Left ventricle myocardium inferior (tissue), 1 donor: ENCODE results near the gene RAPGEF2. TPM values are rescaled to one million over a fixed set of nuclear protein-coding genes. Genes with fewer than 3 reads are reported as not detected.

Experiments
- DNase-seq: peaks from one replicate; pipeline ENCODE4 v3.0.0-alpha.2; 2020
- H3K27ac ChIP-seq: fragments of 200-600 bp; replicated peaks from 2 replicates; pipeline ENCODE4 v1.8.0; 2021
- H3K27me3 ChIP-seq: fragments of 200-600 bp; 2 replicates; pipeline ENCODE4 v1.8.0; 2021; ENCODE audit warnings: low read depth
- H3K36me3 ChIP-seq: fragments of 200-600 bp; 2 replicates; pipeline ENCODE4 v1.8.0; 2021
- H3K4me1 ChIP-seq: fragments of 200-600 bp; 2 replicates; pipeline ENCODE4 v1.8.0; 2021
- H3K4me3 ChIP-seq: fragments of 200-600 bp; 2 replicates; pipeline ENCODE4 v1.8.0; 2021; ENCODE audit warnings: mild to moderate bottlenecking, moderate library complexity
- H3K9me3 ChIP-seq: fragments of 200-600 bp; replicated peaks from 2 replicates; pipeline ENCODE4 v1.8.0; 2021
- intact Hi-C: fragments of 100-400 bp; cut with micrococcal nuclease; formaldehyde crosslinking; loops from one replicate; pipeline ENCODE4 v1.11.0; 2022
- total RNA-seq: library from RNA; stranded (reverse); fragmentation: NEBNext Ultra II Directional; extraction: Animal tissue kit (Norgen Biotek cat#: 25700); gene quantifications from one replicate; pipeline ENCODE4 v1.2.1, GENCODE V29; 2021
- TF ChIP-seq, protein P1 (sequence below): fragments of 200-600 bp; IDR thresholded peaks from 2 replicates; pipeline ENCODE4 v1.8.0; 2021; ENCODE audit warnings: antibody characterized with exemption, mild to moderate bottlenecking, borderline replicate concordance
- donor health status: DM: no; HTN: yes; CAD: no; lungs with severe emphysema.

The RAPGEF2 gene
- total RNA-seq, 1 donor from 2014 or later = 51.5 TPM

DNA sequence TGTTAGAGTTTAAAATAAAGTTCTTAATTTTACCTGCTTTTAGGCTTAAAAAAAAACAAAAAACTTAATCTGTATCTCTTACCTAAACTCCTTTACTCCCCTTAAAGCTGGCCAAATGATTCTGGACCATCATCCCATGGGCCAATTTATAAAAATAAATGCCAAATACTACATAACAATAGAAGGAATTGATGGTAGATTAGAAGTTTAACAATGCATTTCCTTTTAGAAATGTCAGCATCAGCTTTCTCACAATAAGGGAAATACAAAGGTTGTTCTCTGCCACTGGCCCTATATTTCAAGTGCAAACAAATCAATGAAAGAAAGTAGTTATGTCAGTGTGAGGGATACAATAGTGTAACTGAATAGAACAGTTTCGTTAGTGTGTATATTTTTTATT lies 5.7 kb upstream of the RAPGEF2 start:
- TF ChIP-seq, protein P1, sequence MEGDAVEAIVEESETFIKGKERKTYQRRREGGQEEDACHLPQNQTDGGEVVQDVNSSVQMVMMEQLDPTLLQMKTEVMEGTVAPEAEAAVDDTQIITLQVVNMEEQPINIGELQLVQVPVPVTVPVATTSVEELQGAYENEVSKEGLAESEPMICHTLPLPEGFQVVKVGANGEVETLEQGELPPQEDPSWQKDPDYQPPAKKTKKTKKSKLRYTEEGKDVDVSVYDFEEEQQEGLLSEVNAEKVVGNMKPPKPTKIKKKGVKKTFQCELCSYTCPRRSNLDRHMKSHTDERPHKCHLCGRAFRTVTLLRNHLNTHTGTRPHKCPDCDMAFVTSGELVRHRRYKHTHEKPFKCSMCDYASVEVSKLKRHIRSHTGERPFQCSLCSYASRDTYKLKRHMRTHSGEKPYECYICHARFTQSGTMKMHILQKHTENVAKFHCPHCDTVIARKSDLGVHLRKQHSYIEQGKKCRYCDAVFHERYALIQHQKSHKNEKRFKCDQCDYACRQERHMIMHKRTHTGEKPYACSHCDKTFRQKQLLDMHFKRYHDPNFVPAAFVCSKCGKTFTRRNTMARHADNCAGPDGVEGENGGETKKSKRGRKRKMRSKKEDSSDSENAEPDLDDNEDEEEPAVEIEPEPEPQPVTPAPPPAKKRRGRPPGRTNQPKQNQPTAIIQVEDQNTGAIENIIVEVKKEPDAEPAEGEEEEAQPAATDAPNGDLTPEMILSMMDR = no peak
- Histone ChIP-seq H3K4me3 (no peak overlapping the region), H3K9me3 (no peaks in the 10 kb centered on the region), H3K27me3 (no peaks in the 10 kb centered on the region), H3K36me3 (no peaks in the 10 kb centered on the region), H3K27ac (peak overlapping the region; percentile 58), H3K4me1 (peaks cover 21% of the 10 kb centered on the region)
- intact Hi-C loops = no loop called here
- no peak for DNase-seq

DNA sequence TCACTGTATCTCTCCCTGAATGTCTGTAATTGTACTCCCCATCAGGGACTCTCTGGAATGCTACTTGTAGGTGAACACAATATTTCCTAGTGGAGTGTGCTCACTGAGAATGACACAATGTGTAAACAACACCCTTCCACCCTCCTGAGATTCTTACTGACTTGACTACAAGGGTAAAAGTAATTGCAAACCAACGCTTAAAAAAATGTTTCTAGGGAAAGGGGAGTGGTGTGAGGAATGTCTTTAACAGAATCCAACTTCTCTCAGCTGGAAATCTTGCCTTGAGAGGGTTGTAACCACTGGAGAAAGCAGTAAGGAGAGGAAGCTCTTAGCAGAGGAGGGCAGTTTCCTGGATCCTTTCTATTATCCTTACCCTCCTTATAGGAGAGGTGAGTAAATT lies 5.1 kb upstream of the RAPGEF2 start:
- Histone ChIP-seq H3K27ac (peak overlapping the region; percentile 58), H3K9me3 (no peaks in the 10 kb centered on the region), H3K4me3 (no peak overlapping the region), H3K27me3 (no peaks in the 10 kb centered on the region), H3K36me3 (no peaks in the 10 kb centered on the region), H3K4me1 (peaks cover 26% of the 10 kb centered on the region)
- no peak for DNase-seq
- intact Hi-C loops = no loop called here
- TF ChIP-seq, protein P1 = no peak

DNA sequence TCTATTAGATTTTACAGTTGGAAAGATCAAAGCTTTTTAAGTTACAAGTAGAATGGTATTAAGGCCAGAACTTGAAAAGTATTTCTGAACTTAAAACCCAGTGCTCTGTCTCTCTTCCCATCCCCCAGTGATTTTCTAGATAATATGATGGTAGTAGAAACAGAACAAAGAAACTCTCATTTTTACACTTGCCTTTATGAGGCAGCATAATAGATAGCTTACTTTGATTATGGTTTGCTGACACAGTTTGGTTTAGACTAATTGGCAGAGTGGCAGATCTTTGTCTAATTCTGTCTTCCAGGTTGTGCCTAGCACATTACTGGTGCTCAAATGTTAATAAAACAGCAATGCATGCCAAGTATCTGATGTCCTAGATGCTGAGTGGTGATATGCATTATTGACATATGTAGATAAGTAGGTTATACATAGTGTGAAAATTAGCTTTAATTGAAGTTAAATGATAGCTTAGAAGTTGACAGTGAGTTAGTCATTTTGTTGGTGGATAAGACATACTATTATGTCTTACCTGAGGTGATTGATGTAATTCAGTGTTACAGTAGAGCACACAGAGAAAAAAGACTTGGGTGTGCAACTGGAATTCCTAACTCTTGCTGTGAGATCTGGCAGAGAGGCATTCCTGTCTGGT lies 4.3 kb upstream of the RAPGEF2 start:
- Histone ChIP-seq H3K4me1 (peaks cover 30% of the 10 kb centered on the region), H3K27ac (peak overlapping the region; percentile 58), H3K27me3 (no peaks in the 10 kb centered on the region), H3K9me3 (no peaks in the 10 kb centered on the region), H3K4me3 (no peak overlapping the region), H3K36me3 (no peaks in the 10 kb centered on the region)
- no peak for DNase-seq
- intact Hi-C loops = no loop called here
- TF ChIP-seq, protein P1 = no peak

DNA sequence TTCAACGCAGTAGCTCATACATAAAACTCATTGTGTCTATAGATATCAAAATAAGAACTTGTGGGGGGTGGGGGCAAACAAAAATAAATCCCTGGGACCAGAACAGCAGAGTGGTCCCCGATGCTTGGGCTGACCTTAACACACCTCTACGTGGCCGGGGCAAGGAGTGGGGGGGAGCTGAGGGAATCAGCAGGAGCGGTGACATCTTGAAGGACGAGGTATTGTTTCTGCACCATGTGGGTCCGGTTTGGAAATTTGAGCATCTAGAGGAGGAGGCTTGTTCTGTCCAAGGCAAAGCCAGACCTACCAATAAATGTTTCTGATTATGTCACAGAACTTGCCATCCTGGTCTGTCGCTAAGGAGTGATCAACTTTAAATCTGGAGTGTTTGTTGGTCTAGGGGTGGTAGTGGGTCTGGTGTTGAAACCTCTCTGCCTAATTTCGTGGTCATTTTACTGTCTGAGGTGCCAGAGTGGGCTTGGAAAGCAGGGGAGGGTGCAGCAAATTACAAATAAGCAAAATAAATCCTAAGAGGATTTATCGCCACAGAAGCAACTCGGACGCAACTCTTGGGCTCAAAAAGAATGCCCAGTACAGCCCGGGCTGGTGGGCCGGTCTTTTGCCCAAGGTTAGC lies 774 bp upstream of the RAPGEF2 start:
- H3K9me3 ChIP-seq = no peaks in the 10 kb centered on the region
- no peaks in the 10 kb centered on the region for H3K36me3 ChIP-seq
- DNase-seq = no peak
- peak overlapping the region; percentile 97 for H3K27ac ChIP-seq
- TF ChIP-seq, protein P1 = no peak
- H3K27me3 ChIP-seq = no peaks in the 10 kb centered on the region
- intact Hi-C loops = loop anchor here (10.0 kb wide), 1 partner anchor 53 kb away; no protein-coding TSS in a partner anchor
- peaks cover 48% of the 10 kb centered on the region for H3K4me1 ChIP-seq
- H3K4me3 ChIP-seq = peak overlapping the region; percentile 96

DNA sequence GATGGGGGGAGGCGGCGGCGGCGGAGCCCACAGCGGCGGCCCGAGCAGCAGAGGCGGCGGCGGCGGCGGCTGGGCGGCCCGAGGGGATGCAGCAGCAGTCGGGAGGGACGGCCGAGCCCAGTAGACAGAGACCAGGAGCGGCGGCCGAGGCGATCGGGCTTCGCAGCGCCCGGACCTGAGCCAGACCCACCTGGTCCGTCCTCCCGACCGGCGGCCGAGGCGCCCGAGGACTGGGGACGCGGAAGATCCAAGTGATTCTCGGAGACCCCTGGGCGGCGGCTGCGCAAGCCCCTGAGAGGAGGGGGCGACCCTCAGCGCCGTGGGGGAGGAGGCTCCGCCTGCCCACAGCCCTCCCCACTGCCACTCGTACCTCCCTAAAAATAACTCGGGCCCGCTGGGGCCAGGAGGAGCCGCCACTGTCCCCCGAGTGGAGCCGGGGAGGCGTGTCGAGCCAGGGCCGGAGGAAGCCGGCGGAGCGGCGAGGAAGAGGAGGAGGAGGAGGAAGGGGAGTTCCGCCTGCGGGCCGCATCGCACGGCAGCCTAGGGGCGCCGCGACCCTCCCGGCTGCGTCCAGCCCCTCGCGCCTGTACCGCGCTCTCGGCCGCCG lies 608 bp downstream of the RAPGEF2 start:
- Histone ChIP-seq H3K27me3 (no peaks in the 10 kb centered on the region), H3K4me1 (peaks cover 53% of the 10 kb centered on the region), H3K36me3 (no peaks in the 10 kb centered on the region), H3K27ac (peak overlapping the region; percentile 97), H3K9me3 (no peaks in the 10 kb centered on the region), H3K4me3 (peak overlapping the region; percentile 96)
- peak; percentile 70 for DNase-seq
- intact Hi-C loops = loop anchor here (10.0 kb wide), 1 partner anchor 51 kb away; no protein-coding TSS in a partner anchor
- TF ChIP-seq, protein P1 = no peak
